ENCODE results near the gene CLEC1B.
"Not testable (repeated sequence)": the region's sequence is repeated elsewhere in the genome, so short reads cannot be mapped to it uniquely, and the experiment has no call there.

The CLEC1B gene

DNA sequence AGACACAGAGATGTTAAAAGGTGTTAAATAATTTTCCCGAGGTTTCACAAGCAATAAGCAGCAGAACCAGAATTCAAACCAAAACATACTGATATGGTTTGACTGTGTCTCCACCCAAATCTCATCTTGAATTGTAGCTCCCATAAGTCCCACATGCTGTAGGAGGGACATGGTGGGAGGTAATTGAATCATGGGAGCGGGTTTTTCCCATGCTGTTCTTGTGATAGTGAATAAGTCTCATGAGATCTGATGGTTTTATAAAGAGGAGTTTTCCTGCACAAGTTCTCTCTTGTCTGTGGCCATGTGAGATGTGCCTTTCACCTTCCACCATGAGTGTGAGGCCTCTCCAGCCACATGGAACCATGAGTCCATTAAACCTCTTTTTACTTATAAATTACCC lies 24.2 kb downstream of the CLEC1B start:
- not testable (repeated sequence) for DNase-seq (ENCODE audit: low spot score)

DNA sequence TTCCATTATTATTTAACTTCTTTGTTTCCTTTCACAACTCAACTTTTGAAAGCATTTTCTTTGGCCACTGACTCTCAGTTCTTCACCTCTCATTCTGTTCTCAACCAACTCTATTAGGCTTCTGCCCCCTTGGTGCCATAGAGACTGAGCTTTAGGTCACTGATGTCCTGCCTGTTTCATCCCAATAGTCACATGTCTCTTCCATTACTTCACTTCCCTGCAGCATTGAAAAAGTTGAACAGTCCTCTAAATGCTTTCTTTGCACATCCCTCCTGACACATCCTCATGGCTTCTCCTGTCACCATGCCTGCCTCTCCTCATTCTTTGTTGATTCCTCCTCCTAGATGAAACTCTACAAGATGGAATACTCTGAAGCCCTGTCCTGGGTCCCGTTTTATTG lies 25.0 kb downstream of the CLEC1B start:
- no peak for DNase-seq (ENCODE audit: low spot score)

DNA sequence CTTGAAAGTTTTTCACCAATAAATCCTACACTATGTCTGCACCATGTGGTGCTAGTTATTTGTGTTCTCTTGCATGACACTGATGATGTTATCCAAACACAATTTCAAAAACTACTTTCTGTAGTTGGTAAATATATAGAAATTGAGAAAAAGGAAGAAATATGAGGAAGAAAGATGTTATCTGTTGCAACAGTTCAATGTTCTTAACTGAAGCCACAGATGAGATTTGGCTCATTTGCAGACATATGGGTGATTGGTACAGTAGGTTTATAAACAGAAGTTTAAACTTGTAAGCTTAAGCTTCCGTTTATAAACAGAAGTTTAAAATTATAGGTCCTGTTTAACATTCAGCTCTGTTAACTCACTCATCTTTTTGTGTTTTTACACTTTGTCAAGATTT lies 27.7 kb downstream of the CLEC1B start, which contains the start of gene CLEC12A:
Gene CLEC12A, plus strand, starts transcription at position 229 of the 400 bp plus-strand sequence. CDS start 188 bp downstream, outside the sequence.
- no peak for DNase-seq (ENCODE audit: low spot score)

DNA sequence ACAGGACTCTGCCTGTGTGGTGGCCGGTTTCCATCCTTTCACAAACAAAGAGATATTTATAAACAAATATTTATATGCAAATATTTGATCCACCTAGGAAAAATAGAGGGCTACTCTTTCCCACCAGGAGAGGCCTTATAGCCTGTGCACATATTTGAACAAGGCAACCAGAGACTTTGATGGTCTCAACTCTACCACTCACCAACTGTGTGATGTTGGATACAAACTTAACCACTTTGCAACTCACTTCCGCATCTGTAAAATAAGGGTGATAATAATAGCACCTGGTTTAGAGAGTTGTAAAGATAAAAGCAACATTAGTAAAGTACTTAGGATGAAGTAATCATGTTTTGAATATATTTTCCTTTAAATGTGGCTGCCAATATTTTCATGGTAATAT lies 29.2 kb downstream of the CLEC1B start:
- DNase-seq (ENCODE audit: low spot score): no peak

DNA sequence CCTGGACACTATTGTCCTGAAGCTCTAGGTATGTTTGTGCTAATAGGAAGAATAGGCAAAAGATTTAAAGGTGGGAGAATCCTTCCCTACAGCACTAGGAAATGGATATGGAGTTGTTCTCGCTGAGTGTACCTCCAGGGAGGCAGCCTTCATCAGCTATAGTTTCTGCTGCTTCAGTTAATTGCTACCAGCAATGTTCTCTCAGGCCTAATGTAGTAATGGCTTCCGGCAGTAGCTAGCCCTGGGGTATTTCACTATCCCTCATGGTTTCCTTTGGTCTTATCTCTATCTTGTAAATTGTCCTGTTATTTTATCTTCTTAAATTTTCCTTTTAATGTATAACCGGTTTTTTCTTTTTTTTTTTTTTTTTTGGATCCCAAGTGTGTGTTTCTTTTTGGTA lies 37.0 kb downstream of the CLEC1B start:
- no peak for DNase-seq (ENCODE audit: low spot score)

DNA sequence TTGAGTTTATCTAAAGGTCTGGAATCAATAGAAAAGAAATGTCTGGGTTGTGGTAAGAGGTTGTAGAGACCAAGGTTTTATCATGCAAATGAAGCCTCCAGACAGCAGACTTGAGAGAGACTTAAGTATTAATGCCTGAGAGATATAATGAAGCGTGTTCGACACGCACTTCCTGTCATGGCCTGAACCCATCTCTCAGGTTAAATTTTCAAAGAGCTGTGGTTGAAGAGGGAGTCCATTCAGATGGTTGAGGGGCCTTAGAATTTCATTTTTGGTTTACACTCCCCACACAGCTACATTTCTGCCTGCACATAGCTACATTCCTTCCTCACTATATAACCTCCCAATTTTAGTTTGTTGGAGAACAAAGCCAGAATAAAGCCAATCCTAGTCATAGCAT lies 37.8 kb downstream of the CLEC1B start:
- no peak for DNase-seq (ENCODE audit: low spot score)

DNA sequence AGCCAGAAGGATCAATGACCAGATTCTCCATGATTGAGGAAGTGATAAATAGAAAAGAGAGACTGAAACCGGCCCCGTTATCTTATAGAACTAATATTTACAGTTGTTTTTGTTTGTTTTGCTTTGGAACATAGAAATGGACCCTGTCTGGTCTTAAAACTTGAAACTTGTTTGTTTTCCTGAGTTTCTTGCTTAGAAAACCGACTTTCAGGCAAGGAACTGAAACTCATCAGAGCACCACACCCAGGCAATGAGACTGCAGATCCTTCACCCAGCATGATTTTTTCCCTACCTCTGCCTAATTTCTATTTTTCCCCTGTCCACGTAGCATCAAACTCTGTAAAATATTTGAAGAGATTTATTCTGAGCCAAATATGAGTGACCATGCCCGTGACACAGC lies 38.3 kb downstream of the CLEC1B start:
- DNase-seq (ENCODE audit: low spot score): no peak

DNA sequence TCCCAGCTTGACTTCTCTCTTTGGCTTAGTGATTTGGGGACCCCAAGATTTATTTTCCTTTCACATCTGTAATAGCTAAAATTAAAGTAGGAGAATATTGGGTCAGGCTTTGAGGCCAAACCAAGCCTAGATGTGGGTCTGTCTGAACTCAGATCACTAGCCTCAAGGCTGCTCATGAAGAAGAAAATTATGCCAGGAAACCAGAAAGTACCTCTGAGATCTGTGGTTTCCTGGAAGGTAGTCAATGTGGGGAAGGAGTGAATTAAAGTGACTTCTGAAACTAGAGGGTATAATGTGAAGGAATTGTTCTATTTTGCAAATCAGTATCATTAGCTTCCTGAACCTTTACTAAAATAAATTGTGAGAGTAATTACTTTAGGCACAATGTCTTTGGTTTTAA lies 41.1 kb downstream of the CLEC1B start:
- DNase-seq (ENCODE audit: low spot score): peak; percentile 9

DNA sequence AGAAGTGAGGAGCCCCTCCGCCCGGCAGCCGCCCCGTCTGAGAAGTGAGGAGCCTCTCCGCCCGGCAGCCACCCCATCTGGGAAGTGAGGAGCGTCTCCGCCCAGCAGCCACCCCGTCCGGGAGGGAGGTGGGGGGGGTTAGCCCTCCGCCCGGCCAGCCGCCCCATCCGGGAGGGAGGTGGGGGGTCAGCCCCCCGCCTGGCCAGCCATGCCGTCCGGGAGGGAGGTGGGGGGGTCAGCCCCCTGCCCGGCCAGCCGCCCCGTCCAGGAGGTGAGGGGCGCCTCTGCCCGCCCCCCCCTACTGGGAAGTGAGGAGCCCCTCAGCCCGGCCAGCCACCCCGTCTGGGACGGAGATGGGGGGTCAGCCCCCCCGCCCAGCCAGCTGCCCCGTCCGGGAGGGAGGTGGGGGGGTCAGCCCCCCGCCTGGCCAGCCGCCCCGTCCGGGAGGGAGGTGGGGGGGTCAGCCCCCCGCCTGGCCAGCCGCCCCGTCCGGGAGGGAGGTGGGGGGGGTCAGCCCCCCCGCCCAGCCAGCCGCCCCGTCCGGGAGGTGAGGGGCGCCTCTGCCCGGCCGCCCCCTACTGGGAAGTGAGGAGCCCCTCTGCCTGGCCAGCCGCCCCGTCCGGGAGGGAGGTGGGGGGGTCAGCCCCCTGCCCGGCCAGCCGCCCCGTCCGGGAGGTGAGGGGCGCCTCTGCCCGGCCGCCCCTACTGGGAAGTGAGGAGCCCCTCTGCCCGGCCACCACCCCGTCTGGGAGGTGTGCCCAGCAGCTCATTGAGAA lies 45.8 kb downstream of the CLEC1B start:
- DNase-seq (ENCODE audit: low spot score): not testable (repeated sequence)

DNA sequence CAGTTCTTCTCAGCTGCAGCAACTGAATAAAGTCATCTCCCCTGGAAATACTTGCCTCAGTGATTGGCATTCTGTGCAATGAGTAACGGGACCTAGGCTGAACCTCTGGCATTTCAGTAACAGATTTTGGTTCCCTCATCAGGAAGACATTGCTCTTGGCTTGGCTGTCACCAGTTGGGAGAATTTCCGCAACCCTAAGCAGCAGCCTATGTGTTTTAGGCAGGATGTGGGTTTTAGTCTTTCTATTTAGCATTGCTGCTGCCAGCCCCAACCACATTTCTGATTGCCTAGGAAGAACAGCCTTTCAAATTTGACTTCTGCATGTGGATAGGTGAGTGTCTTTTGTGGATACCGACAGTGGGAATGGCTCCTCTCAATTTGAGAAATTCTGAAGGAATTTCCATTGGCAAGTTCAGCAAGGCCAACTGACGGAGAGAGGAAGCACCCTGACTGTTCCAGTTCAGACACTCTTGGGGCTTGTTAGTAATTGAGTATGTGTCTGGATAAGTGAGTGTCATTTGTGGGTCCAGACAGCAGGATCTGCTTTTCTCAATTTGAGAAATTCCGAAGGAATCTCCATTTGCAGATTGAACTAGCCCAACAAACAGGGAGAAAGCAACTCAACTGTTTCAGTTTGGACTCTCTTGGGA lies 47.8 kb downstream of the CLEC1B start:
- peak; percentile 38 for DNase-seq (ENCODE audit: low spot score)

DNA sequence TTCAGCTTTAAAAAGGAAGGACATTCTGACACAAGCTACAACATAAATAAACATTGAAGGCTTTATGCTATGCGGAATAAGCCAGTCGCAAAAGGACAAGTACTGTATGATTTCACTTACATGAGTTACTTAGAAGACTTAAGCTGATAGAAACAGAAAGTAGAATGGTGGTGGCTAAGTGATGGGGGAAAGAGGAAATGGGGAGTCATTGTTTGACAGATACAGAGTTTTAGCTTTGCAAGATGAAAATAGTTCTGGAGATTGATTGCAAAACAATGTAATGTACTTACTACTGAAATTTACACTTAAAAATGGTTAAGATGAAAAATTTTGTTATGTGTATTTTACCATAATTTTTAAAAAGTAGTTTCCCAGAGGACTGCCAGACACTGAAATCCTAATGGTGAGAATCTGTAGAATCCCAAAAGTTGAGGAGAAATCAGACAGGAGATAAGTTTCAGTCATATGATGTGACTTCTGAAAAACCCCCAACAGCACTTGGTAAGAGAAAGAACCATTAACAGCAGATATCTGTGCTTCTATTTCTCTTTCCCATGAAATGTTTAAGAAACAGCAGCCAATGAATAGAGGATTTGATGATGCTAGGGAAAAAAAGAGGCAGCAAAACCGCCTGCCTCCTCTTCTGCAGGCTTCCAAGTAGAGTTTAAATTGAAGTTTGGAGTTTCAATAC lies 50.2 kb downstream of the CLEC1B start:
- peak; percentile 41 for DNase-seq (ENCODE audit: low spot score)

DNA sequence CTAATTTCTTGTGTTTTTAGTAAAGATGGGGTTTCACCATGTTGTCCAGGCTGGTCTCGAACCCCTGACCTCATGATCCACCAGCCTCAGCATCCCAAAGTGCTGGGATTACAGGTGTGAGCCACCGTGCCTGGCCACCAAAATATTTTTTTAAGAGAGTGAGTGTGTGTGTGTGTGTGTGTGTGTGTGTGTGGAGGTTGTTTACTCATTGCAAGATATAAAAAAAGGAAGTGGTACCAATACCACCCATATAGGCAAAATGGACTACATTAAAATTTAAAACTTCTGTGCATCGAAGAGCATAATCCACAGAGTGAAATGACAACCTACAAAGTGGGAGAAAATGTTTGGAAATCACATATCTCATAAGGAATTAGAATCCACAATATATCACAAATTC lies 51.2 kb downstream of the CLEC1B start:
- DNase-seq (ENCODE audit: low spot score): no peak

DNA sequence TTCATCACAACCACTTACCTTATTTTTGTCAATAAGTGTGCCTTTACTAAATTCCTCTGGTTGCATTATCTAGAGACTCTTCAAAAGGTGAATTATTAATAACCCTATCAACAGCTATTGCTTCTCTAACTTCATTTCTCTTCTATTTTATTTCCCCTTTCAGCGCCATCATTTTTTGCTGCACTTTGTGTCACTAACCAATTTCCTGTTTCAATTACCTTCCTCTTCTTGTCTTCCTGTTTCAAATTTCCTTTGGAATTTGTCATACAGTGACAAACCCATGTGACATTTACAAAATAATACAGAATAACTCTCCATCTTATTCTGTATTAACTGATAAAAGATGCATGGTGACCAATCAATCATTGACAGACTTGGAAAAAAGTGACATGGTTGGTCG lies 54.5 kb downstream of the CLEC1B start:
- no peak for DNase-seq (ENCODE audit: low spot score)

DNA sequence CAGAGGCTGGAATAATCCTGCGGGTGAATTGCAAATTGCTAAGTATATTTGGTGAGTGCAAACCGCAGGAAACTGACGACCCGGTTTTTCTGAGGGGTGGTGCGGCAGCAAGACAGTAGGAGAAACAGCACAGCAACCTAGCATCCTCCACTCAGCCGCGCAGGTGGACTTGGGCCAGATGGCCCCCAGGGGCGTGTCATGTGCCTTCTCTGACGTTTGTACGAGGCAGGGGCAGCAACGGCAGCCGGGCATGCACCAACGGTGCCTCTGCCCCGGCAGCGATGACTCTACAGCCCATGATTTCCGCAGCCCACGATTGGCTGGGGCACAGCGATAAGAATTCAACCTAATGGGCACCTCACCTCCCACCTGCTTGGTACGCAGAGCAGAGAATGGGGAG lies 55.7 kb downstream of the CLEC1B start:
- no peak for DNase-seq (ENCODE audit: low spot score)
